HG02763 (cell line): ENCODE data around the gene CDC6.
A peak's percentile ranks its signal among the peaks of the same experiment; 100 is the strongest.

Experiments
- ATAC-seq: cut with Tn5 transposase; IDR thresholded peaks from one replicate; pipeline ENCODE4 v1.9.1; 2021; ENCODE audit warnings: mild to moderate bottlenecking, moderate library complexity; ENCODE audit not compliant: unreplicated experiment

Gene CDC6

GRCh38 chr17:40309949-40310510 lies 22.4 kb downstream of the CDC6 start:
- ATAC-seq: no peak

DNA sequence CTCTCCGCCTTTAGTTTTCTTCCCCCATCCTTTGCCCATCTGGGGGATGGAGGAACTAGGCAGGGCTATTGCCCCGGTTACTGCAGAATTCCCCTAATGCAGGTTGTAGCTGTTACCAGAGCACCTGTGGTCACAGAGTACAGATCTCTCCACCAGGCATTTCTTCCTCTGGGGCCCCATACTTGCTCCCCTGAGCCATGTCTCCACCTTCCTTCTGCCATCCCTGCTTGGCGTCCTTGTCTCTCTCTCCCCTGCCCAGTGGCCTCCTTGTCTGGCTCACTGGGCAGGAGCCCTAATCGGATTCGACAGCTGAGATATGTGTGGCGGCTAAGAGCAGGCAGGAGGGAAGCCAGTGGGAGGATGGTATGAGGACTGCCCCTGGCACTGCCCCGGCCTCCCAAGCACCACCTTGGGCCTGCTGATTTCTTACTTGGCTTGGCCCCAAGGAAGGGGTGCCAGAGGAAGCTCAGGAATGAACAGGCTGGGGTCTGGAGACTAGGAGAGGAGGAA lies 23.3 kb downstream of the CDC6 start:
- no peak for ATAC-seq

- no peak for ATAC-seq
These were observed 23.9 kb downstream of the CDC6 start for GRCh38 chr17:40311575-40311974.

DNA sequence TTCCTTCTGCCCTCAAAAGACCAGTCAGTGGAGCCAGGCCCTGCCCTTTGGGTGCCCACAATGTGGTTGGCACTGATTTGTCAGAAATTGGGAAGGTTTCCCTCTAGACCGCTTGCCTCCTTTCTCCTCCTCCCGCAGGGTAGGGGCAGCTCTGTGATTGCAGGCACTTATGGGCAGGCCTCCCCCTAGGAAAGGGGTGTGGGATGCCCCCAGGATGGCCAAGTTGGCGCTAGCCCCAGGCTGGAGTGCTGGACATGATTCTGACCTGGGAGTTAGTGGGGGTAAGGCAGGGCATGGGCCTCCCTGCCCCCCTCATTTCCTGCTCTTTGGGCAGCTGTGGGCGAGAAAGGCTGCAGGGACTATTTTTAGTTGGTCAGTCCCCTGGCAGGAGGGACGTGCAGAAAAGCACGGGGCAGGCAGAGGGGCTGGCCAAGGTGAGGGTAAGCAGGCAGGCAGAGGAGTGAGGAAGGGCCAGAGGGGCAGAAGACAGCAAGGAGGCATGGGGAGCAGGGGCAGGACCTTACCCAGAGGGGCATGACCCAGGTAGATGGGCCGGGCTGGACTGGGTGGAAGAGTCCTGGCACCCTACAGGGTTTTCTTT lies 24.6 kb downstream of the CDC6 start:
- ATAC-seq: no peak

DNA sequence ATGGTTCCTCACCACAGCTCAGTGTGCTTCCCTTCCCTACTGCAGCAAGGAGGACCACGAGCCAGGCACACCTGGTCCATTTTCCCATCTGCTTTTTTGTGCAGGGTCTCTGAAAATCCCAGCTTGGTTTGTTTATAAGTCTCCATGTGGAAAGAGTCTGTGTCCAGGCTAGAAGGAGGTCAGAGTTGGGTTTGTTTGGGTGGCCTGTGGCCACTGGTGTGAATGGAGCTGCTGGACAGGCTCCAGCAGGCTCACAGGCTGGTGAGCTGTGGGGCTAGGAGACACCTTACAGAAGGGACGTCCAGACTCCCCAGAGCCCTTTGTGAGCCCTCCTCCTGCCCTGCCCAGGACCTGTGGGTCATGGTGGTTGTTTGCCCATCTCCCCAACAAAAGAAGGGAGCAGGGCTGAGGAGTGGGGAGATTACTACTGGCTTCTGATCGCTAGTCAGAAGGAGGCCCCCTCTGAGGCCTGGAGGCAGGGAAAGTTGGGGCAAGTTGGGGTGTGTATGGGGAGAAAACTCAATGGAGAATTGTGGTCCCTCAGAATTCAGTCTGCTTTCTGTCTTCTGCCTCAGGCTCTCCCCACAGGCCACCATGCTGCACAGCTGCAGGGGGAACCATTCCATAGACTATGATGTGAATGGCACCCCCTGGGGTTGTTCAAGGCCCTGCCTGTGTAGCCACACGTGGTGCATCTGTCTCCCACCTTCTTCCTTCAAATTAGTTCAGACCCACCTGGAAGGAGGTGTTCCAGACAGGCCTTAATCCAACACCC lies 25.4 kb downstream of the CDC6 start:
- ATAC-seq: no peak

DNA sequence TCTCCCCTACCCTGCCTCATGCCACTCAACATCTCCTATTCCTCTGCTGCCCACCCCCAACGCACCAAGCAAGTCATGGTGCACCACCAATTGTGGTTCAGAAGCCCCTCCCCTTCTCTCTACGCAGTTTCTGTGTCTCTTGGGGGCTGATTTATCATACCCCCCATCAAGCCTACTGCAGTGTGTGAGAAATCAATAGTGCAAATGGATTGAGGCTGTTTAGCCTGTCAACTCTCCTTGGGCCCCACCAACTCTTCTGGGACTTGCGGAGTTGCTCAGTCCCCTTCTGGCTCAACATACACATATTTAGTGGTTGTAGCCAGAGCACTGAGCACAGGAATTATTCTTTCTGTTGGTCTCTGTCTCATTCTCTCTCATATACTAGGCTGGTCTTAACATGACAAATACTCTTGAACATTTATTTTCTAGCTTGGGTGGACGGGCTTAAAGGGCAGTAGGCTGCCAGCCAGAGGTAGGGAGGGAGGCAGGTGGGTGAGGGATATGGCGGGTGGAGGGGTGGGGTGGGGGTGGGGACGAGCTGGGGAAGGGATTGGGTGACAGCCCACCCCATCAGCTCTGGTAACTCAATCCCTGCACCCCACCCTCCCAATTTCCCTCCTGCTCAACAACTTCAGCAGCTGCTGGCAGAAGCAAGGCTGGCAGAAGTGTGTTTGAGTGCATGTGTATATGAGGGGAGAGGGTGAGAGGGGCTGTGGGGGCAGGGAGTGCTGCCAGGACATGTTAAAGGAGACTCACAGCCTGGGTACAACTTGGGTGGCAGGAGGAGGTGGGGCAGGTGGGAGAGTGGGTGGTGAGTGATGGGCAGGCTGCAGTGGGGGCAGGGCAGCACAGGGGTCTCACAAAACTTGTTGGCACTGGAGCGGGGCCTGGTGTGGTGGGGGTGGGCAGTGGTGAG lies 26.2 kb downstream of the CDC6 start:
- no peak for ATAC-seq

GRCh38 chr17:40314584-40314956 lies 26.9 kb downstream of the CDC6 start:
- no peak for ATAC-seq

DNA sequence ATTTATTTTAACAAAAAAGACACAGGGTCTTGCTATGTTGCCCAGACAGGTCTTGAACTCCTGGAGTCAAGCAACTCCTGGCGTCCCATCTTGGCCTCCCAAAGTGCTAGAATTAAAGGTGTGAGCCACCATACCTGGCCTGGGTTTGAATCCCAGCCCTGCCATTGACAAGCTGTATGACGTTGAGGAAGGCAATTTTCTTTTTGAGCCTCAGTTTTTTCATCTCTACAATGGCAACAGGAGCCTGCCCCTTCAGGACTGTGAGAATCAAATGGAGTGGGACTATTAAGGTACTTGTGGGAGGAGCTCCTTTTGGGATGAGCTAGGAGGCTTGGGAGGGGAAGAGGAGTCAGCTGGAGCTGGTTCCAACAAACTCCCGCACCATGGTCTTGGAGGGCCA lies 27.5 kb downstream of the CDC6 start:
- ATAC-seq: no peak

- no peak for ATAC-seq
These were observed 28.2 kb downstream of the CDC6 start for GRCh38 chr17:40315678-40316570.

- ATAC-seq: no peak
These were observed 29.1 kb downstream of the CDC6 start for GRCh38 chr17:40316571-40317344.

DNA sequence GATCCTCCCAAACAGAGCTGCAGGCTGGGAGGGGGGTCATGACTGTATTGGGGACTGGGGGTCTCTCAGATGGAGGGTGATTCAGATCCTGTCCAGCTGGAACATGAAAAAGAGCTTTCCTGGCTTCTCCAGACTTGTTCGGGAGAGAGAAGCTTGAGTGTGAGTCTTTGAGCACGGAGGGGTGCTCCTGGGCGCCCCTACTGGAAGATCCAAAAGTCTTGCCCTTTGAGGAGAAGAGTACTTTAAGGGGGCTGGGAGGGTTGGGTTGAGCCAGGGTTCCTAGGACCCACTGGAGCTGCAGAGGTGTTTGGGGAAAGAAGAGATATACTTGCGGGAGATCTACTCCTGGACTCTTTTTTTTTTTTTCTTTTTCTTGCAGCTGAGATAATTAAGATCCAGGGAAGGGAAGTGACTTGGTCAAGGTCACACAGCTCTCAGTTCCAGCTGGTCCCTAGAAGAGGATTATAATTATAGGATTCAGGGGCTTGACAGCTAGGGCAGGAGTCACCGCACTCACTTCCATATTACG lies 29.7 kb downstream of the CDC6 start:
- ATAC-seq: no peak

- peak; percentile 59 for ATAC-seq
These were observed 30.5 kb downstream of the CDC6 start for GRCh38 chr17:40317880-40318829.

DNA sequence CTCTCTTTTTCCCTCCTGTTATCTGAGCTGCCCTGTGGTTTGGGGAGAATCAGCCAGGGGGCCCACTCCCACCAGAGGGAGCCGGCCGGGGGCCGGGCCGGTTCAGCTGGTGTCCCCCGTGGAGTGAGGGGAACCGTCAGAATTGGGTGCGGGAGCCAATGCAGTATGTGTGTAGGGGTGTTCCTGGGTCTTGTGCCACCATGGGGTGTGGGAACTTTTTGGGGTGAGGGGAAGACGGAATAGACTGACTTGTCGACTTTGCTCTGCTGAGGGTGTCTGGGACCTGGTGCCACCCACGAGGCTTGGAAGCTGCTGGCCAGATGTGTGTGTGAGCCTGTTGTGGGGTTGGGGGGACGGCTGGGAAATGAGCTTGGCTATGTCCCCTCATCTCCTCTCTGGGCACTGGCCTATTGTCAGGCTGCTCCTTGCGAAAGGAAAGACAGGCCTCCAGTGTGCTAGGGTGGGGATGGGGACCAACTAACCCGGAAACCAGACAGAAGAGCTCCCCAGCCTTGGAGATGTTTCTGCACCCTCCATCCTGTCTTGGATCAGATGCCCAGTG lies 31.2 kb downstream of the CDC6 start:
- no peak for ATAC-seq

- no peak for ATAC-seq
These were observed 32.2 kb downstream of the CDC6 start for GRCh38 chr17:40319651-40320540.

DNA sequence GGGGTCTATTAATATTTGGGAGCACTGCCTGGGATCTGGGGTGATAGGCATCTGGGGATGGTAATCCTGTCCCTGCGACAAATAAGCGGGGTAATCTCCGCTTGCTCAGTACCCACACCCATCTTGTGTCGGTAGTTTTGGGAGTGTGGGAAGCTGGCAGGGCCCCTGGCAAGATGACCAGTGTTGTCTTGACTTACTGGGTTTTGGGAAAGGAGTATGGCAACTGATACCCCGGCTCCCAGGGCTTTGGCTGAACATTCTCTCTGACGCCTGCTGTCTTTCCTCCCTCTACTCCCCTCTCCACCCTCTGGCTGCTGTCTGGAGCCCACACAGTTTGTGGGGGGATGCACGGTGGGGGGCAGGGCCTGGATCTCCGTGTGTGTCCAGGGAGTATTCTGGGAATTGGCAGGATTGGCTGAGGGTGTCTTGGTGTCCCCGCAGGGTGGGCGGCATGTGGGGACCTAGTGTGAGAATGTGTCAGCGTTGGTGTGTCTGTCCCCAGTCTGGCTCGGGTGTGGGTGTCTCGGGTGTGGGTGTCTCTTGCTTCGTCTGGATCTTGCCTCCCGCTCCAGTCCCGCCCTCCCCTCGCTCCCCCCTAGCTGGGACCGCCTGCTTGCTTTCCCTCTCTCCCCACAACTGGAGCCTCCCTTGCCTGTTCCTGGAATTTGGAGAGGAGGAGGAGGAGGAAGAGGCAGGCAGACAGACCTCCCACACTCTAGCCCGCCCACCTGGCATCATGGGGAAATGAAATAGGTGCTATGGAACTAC lies 33.3 kb downstream of the CDC6 start:
- no peak for ATAC-seq

GRCh38 chr17:40321524-40321929 lies 33.8 kb downstream of the CDC6 start:
- ATAC-seq: no peak
